ENCODE results near the gene DHX40. TPM values are rescaled to one million over a fixed set of nuclear protein-coding genes. Genes with fewer than 3 reads are reported as not detected.
"Not testable (repeated sequence)": the region's sequence is repeated elsewhere in the genome, so short reads cannot be mapped to it uniquely, and the experiment has no call there.

The DHX40 gene
- total RNA-seq, 3 donors from 2014 or later, result 14.5 to 15.3 (median 15.3) TPM

GRCh38 chr17:59650642-59651041 lies 85.2 kb downstream of the DHX40 start:
- Mint-ChIP-seq H3K36me3 (ENCODE audit: insufficient read depth) (peaks cover 51% of the 10 kb centered on the region), H3K4me1 (ENCODE audit: low read depth) (peaks cover 29% of the 10 kb centered on the region), H3K9me3 (no peaks in the 10 kb centered on the region), H3K27me3 (ENCODE audit: low read depth) (no peaks in the 10 kb centered on the region), H3K4me3 (no peak overlapping the region)
- DNase-seq, result no peak
- ATAC-seq, result peak; percentile 46 to 48

- no peak for ATAC-seq
- no peak overlapping the region for H3K4me3 Mint-ChIP-seq
- peaks cover 50% of the 10 kb centered on the region for H3K36me3 Mint-ChIP-seq (ENCODE audit: insufficient read depth)
- peaks cover 29% of the 10 kb centered on the region for H3K4me1 Mint-ChIP-seq (ENCODE audit: low read depth)
- no peaks in the 10 kb centered on the region for H3K27me3 Mint-ChIP-seq (ENCODE audit: low read depth)
- no peaks in the 10 kb centered on the region for H3K9me3 Mint-ChIP-seq
- no peak for DNase-seq
Measured at GRCh38 chr17:59651346-59651745, 85.9 kb downstream of the DHX40 start.

GRCh38 chr17:59652119-59652518 lies 86.7 kb downstream of the DHX40 start:
- DNase-seq (no peak), ATAC-seq (no peak)
- Mint-ChIP-seq H3K4me3 (no peak overlapping the region), H3K36me3 (ENCODE audit: insufficient read depth) (peaks cover 48% of the 10 kb centered on the region), H3K9me3 (no peaks in the 10 kb centered on the region), H3K27me3 (ENCODE audit: low read depth) (no peaks in the 10 kb centered on the region), H3K4me1 (ENCODE audit: low read depth) (peaks cover 29% of the 10 kb centered on the region)

DNA sequence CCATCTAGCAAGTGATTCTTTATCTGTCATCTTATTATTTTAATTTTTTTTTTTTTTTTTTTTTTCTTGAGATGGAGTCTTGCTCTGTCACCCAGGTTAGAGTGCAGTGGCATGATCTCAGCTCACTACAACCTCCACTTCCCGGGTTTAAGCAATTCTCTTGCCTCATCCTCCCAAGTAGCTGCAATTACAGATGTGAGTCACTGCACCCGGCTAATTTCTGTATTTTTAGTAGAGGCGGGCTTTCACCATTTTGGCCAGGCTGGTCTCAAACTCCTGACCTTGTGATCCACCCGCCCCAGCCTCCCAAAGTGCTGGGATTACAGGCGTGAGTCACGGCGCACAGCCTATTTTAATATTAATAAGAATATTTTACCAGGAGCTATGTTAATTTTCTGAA lies 91.2 kb downstream of the DHX40 start:
- H3K4me3 Mint-ChIP-seq; ATAC-seq; H3K4me1 Mint-ChIP-seq (ENCODE audit: low read depth); H3K9me3 Mint-ChIP-seq; H3K27me3 Mint-ChIP-seq (ENCODE audit: low read depth); DNase-seq: not testable (repeated sequence)
- peaks cover 44% of the 10 kb centered on the region for H3K36me3 Mint-ChIP-seq (ENCODE audit: insufficient read depth)

Other genes with a start within 250 kb of the DHX40 start
- 1 to 10 TPM; 1.3 to 3.1 (median 1.8) TPM for gene YPEL2, start 234.0 kb upstream of the DHX40 start, total RNA-seq
- 100 to 1,000 TPM; 177 to 195 (median 183) TPM for gene CLTC, start 54.3 kb downstream of the DHX40 start, total RNA-seq
- gene PTRH2, start 141.8 kb downstream of the DHX40 start, total RNA-seq, result 10 to 100 TPM; 45.4 to 50.9 (median 47.4) TPM
- gene VMP1, start 142.0 kb downstream of the DHX40 start, total RNA-seq, result 100 to 1,000 TPM; 128 to 138 (median 134) TPM

Measured in activated T-cell treated with anti-CD3 and anti-CD28 coated beads, Interleukin-2, amount 50 U/mL, for 4 hours (primary cell).